ENCODE results near the gene ZDHHC9.

- no peak for TF ChIP-seq EGR1 (IDR thresholded peaks at IDR 0.05)
- TF ChIP-seq USF1 (IDR thresholded peaks at IDR 0.05) = no peak
- TF ChIP-seq FOXM1 (IDR thresholded peaks at IDR 0.05; ENCODE audit: borderline replicate concordance, low read depth) = no peak
- no peak for TF ChIP-seq EP300 (IDR thresholded peaks at IDR 0.05; ENCODE audit: borderline replicate concordance)
- no peak for TF ChIP-seq TAF1 (IDR thresholded peaks at IDR 0.05; ENCODE audit: low read depth)
- no peak for TF ChIP-seq MAX (IDR thresholded peaks at IDR 0.05)
- TF ChIP-seq TEAD4 (IDR thresholded peaks at IDR 0.05) = no peak
- TF ChIP-seq REST (IDR thresholded peaks at IDR 0.05; ENCODE audit: low read depth) = no peak
- no peak for TF ChIP-seq CREB1 (IDR thresholded peaks at IDR 0.05; ENCODE audit: low read depth)
Observed at GRCh38 chrX:129840344-129840743, 3.3 kb downstream of the ZDHHC9 start.

Measured in Ishikawa (cell line).